ENCODE measurements around the gene PPP1R14C.
"Not testable (repeated sequence)": the region's sequence is repeated elsewhere in the genome, so short reads cannot be mapped to it uniquely, and the experiment has no call there.

The PPP1R14C gene

DNA sequence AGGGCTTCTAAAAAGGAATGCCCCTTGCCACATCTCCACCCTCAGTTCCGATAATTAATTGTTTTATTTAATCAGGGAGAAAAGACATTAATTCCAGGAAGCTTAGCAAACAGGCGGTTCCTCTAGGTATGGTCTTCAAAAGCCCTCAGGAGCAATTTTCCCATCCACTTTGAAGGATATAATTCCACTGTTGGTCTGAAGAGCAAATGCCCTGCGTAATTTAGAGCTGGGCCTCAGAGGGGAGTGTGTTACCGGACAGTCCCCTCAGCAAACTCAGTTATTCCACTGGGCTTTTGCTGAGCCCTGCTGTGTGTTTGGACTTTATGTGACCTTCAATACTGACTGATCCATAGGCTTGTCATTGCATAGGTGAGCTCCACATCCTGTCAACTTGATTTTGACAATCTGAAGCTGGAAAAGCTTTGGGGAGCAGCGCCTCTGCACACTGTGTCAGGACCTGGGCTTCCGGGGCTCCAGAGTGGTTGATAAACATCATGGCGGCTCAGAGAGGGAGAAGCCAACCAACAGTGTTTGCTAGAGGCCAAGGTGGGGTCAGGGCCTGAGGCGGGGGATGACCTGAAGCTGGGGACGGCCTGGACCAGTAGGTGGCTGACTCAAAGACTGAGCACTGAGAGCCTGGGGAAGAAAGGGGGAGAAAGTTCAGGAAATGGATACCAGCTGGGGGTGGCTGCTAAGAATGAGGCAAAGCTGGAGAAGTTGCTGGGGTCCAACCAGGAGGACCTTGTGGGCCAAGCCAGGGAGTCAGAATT, 43.5 kb downstream of the PPP1R14C start:
- no peak for DNase-seq (ENCODE audit: low read depth, low spot score)
- no peak overlapping the region for H3K27ac ChIP-seq

DNA sequence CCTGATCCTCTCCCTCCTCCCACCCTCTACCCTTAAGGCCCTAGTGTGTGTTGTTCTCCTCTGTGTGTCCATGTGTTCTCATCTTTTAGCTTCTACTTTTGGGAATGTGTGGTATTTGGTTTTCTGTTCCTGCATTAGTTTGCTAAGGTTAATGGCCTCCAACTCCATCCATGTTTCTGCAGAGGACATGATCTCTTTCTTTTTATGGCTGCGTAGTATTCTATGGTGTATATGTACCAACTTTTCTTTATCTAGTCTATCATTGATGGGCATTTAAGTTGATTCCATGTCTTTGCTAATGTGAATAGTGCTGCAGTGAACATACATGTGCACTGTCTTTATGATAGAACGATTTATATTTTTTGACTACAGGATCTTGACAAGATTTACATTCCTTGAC, 44.6 kb downstream of the PPP1R14C start:
- H3K27ac ChIP-seq; DNase-seq (ENCODE audit: low read depth, low spot score): not testable (repeated sequence)

DNA sequence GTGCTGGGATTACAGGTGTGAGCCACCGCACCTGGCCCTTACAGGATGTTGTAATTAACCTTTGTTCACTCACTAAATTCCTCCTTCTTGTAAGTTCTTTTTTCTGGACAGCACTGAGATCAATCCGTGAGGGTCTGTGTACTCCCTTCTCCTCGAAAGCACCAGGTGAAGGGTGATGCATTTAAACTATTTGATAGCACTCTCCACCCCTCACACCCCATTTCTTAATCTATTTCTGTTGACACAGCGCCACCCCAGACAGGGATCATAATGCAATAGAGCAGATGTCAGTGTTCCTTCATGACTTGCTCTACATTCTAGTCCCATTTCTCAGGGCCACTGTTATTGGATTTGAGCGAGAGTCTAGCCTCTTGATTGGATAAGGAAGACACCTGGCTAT, 46.3 kb downstream of the PPP1R14C start:
- no peak for DNase-seq (ENCODE audit: low read depth, low spot score)
- H3K27ac ChIP-seq, result no peak overlapping the region

DNA sequence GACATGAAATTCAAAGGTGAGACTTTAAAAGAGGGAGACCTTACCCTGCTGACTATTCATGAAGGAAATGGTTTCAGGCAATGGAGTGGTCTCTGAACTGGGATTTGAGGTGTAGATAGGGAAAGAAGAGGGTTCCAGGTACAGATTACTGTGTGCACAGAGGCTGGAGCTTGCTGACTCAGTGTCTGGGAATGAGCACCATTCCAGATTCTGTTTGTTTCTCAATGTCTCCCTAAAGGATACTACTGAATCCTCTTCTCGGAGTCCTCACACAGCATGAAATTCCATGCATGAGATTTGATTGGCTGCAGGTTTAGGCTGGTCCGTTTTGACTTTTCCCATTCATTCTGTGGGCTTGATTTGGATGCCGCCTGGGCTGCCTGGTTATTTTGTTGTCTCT, 49.0 kb downstream of the PPP1R14C start:
- DNase-seq (ENCODE audit: low read depth, low spot score), result peak; percentile 18
- H3K27ac ChIP-seq, result peak overlapping the region; percentile 24

DNA sequence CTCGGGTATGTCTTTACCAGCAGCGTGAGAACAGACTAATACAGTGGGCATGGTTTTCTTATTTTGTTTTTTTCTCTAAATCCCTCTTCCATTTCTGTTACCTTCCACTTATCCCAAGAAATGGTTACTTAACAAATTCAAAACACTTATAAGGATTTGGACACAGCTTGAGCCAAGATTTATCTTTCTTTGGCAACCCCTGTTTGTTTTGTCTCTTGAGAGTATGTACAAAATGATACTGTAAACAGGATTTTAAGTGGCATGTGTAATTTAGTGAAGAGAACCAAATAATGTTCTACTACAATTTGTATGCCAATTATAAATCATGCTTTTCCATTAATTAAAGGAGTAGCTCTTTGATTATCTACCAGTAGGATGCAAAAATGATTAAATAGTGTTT, 51.4 kb downstream of the PPP1R14C start:
- no peak overlapping the region for H3K27ac ChIP-seq
- no peak for DNase-seq (ENCODE audit: low read depth, low spot score)

DNA sequence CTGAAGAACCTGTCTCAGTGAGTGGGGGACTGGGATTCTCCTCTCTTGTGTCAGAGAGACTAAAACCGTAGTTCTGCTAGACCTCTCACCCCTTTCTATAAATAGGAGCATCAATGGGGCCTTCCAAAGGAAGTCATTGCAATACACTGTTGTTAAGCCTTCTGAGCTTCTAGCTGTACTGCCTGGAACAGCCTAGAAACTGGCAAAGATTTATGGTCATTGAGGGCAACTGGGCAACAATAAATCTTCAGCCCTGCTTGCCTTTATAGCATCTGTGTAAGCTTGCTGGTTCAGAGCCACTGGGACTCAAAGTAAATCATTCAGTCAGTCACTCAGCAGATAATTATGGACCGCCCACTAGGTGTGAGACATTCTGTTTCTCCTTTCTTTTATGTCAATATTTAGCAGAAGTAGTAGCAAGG, 53.2 kb downstream of the PPP1R14C start:
- no peak for DNase-seq (ENCODE audit: low read depth, low spot score)
- H3K27ac ChIP-seq, result no peak overlapping the region

DNA sequence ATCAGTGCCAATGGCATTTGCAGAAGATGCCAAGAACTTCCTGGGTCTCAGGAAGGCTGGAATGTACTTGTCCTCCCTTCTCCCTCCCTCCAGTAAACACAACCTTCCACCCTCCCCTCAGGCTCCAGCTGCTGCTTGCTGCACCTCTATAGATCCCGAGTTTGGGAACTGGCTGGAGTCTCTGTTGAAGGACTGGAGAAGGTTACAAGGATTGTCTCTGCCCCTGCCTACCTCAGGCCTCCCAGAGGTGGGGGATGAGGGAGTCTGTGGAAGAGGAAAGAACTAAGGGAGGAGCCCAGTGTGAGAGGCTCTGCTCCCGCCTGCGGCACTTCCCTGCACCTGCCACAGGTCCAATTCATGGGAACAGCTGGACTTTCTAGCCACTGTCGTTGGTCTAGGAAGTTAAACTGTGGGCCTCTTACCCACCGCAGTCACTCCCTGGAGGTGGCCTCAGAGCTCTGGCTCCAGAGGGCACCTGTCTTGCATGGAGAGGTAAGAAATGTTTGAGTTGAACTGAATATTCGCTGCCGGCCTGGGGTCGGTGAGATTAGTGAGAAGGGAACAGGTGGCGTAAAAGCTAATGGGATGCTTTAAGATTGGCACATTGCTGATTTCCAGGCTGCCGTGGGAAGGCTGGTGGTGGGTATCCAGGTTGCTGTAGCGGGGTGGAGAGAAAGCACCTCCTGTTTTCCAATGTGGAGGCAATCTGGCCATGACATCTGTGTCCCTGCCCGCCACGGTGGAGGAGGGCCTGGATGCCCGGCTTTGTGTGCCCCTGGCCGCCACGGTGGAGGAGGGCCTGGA, 54.3 kb downstream of the PPP1R14C start:
- DNase-seq (ENCODE audit: low read depth, low spot score), result no peak

DNA sequence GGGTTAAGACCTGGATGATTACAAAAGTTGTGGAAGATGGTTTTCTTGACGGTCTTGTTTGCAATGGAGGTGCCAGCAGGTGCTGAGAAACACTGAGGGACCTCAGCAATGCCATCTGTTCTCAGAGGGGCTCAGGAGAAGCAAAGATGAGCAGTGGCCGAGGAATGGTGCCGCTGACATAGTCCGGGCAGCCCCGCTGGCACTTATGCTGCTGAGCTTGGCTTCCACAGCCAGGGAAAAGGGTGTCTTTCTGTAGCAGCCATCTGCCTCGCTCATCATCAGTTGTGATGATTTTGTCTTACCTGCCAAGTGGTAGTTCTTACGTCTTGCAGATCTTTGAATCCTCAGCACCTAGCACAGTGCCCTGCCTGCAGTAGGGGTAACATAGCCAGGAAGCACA, 55.7 kb downstream of the PPP1R14C start:
- no peak for DNase-seq (ENCODE audit: low read depth, low spot score)
- H3K27ac ChIP-seq, result no peak overlapping the region

More for the DNA sequence above, 54.3 kb downstream of the PPP1R14C start:
- peak overlapping the region; percentile 33 for H3K27ac ChIP-seq

DNA sequence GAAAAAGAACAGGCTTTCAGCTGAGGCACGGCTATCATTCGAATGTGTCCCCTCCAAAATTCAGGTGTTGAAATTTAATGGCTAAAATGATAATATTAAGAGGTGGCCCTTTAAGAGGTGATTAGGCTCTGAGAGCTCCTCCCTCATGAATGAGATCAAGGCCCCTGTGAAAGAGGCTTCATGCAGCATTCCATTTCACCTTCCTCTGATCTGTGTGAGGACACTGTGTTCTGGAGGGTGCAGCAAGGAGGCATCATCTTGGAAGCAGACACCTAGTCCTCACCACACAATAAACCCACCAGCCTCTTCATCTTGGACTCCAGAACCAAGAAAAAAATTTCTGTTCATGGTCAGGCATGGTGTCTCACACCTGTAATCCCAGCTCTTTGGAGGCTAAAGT, 56.4 kb downstream of the PPP1R14C start:
- no peak overlapping the region for H3K27ac ChIP-seq

DNA sequence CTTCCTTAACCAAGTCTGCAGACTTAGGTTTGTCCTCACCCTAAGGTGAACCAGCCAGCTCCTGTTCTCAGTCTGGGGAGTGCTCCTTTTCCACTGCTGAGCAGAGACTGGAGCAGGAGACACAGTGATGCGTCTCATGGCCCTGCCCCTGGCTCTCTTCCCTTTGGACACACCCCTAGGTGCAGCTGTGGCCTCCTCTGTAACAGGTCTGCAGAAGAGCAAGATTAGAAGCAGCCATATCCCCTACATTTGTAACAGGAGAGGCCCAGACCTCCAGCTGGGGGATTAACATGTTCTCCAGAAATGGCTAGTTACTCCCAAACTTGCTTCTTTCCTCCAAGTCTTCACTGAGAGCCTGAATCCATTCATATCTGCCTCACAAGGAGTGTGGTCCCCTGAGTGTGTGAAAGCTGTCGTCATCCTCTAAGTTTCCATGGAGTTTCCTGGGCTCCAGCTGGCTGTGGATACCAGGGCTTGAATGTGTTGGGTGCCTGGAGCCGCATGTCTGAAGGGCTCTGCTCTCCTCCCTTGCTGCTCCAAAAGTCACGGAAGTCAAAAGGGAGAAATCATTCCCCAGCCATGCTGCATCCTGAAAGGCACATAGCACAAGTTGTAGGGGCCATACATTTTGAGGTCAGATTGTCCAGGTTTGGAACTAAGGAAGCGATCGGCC, 57.7 kb downstream of the PPP1R14C start:
- no peak for DNase-seq (ENCODE audit: low read depth, low spot score)
- H3K27ac ChIP-seq, result no peak overlapping the region

More for the DNA sequence above, 56.4 kb downstream of the PPP1R14C start:
- DNase-seq (ENCODE audit: low read depth, low spot score), result no peak

DNA sequence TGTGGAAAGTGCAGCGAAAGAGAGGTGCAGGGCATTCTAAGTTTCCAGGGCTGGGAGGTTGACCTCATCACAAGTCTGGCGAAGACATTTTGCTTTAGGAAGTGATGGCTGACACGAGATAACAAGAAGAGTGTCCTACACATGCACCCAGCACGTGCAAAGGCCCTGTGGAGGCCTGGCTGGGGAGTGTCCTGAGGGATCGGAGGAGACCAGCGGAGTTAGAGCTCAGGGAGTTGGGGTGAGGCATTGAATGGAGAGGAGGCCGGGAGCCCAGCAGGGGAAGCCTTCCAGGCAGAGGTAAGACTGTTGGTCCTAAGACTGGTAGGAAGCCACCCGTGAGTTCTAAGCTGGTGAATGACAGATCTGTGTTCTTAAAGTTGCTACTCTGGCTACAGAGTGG, 58.4 kb downstream of the PPP1R14C start:
- no peak overlapping the region for H3K27ac ChIP-seq
- no peak for DNase-seq (ENCODE audit: low read depth, low spot score)

DNA sequence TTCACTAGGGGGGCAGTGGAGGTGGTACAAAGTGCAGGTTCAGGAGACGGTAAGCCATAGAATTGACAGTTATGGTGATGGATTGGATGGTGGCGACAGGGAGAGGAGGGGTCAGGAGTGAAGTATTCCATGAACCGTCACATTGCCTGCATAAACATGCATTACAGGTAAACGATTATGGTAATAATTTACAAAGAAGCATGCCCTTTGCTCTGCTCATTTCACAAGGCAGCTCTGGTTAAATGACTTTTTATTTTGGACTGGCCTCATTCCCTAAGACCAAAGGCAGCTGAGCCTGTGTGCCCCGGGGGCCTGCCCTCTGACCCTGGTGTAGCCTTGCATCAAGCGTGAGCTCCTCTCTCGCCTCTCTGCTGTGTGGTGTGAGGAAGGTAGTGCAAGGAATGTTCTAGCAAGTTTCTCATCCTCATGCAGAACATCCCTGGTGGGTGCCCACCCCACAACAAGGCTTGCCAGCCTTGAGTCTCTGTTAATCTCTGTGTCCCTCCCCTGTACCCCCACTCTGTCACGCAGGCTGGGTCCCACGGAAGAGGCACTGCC, 59.0 kb downstream of the PPP1R14C start:
- no peak for DNase-seq (ENCODE audit: low read depth, low spot score)
- H3K27ac ChIP-seq, result peak overlapping the region; percentile 67

DNA sequence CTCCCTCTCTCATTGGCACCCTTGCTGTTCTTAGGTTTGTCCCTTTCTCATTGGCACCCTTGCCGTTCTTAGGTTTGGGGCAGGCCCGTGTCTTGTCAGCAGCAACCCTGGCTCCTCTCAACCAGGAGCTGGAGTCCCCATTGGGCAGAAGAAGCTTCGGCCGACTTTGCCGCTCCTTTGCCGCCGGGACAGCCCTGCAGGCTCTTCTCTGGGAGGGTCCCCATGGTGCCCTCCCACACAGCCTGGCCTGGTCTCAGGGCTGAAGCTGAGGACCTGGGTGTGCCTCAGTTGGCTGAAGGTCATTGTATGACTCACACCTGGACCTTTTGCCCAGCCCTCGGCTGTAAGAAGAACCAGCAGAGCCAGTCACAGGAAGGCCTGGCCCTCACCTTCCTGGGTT, 59.6 kb downstream of the PPP1R14C start:
- peak overlapping the region; percentile 67 for H3K27ac ChIP-seq
- DNase-seq (ENCODE audit: low read depth, low spot score), result no peak

DNA sequence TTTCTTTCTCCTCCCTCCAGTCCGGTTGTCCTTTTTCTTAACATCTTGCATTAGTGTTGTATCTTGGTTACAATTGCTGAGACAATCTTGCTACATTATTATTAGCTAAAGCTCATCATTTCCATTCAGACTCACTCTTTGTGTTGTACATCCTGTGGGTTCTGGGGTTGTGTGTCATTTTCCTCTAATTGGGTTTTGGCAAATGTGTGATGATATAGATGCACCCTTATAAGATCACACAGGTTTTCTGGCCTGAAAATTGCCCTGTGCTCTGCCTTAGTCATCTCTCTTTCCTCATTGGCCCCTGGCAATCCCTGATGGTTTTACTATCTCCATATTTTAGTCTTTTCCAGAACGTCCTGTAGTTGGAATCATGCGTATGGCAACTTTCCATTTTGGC, 60.1 kb downstream of the PPP1R14C start:
- H3K27ac ChIP-seq, result peak overlapping the region; percentile 67
- no peak for DNase-seq (ENCODE audit: low read depth, low spot score)

DNA sequence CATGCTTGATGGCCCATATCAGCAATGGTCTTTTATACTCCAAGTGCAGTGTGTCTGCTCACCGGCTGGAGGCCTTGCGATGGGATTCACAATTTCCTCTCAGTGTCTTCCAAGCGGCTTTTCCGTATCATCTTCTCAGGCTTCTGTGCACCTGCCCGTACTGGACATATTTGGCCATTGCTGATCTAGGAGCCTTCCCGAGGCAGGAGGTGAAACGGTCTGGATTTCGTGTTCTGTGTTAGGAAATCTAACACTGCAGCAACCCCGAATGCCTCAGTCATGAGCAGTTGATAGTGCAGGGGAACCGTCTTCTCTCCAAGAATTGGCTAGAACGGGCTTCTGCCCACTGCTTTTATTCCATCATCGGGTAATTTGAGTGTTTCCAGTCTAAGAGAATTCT, 60.5 kb downstream of the PPP1R14C start:
- peak overlapping the region; percentile 67 for H3K27ac ChIP-seq
- DNase-seq (ENCODE audit: low read depth, low spot score), result no peak

DNA sequence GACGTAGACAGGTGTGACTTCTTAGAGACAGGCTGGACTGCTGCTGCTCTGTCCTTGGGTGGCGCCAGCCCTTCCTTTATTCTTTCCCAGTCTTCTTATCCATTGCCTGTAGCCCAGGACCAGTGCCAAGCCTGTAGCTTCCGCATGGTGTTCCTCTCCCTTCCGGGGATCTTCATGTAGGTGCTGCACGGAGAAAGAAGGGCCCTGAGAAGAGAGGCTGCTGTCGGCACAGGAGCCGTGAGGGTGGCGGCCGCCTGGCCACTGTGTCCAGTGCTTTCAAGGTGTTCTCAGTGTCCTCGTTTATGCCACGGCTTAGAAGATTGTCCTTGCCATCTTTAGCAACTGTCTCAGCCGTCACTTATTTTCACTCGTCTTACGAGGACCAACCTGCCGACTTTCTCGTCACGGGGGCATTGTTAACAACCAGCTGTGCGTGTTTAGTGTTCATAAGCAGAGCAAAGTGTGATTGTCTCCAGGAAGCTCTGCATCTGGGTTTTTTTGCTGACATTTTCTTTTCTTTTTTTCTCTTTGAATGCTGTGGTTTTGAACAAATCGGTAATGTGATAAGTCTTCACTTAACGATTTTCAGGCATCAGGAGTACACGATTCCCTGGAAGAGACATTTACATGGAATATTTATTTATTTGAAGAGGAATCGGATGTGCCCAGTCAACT, 61.2 kb downstream of the PPP1R14C start:
- no peak overlapping the region for H3K27ac ChIP-seq
- no peak for DNase-seq (ENCODE audit: low read depth, low spot score)

DNA sequence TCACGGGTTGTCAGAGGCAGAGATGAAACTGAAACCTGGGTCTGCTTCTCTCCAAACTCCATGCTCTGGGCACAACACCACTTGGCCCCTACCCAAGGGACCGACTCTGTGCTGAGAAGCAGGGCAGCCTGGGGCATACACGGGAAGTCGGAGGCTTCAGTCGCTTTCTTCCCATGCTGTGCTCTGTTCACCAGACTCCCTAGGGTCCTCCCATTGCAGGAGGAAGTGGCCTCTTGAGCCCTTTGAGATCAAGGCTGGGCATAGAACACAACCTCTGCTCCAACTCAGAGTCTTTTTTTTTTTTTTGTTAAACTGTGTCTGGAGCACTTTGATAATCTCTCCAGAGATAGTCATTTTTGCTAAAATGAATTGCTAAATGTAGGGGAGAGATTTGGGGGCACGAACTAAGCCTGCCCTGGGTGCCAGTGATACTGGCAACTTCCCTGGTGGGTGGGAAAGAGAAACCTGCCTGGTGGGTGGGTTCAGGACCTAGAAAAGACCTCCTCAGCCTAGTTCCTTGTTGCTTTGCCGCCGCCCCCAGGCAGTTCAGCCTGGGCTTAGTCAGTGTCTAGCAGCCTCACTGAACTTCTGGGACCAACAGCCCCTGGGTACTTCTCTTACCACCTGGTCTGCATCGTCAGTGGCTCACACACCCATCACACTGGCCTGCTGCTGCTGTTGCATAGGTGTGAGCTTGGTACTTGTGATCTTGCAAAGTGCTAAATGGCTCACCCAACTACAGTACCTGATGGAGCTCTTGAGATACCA, 62.0 kb downstream of the PPP1R14C start:
- DNase-seq (ENCODE audit: low read depth, low spot score), result no peak
- no peak overlapping the region for H3K27ac ChIP-seq

DNA sequence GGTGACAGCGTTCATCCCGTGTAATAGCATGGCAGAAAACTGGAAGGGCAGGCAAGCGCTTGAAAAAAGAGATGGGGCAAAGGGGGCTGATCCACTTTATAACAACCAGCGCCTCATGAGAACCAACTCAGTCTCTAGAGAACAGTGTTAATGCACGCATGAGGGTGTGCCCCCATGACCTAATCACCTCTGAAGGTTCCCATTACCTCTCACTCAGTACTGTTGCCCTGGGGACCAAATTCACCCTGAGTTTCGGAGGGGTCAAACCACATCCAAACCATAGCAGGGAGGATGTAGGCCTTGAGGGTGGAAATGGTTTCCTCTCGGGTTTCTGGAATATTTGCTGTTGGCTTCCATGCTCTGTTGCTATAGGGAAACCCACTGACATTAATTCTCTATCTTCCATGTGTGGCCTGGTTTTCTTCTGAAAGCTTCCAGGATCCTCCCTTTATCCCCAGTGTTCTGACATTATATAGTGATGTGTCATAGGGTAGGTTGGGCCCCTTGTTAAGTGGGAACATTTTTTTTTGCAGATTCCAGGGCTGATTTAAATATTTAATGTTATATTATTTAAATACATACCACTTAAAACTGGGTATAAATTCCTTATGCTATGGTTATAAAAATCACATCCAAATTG, 65.2 kb downstream of the PPP1R14C start:
- DNase-seq (ENCODE audit: low read depth, low spot score), result no peak
- peak overlapping the region; percentile 17 for H3K27ac ChIP-seq
